ENCODE results near the gene ARID4A. TPM values are rescaled to one million over a fixed set of nuclear protein-coding genes. Genes with fewer than 3 reads are reported as not detected.
"Not testable (repeated sequence)": the region's sequence is repeated elsewhere in the genome, so short reads cannot be mapped to it uniquely, and the experiment has no call there.

The ARID4A gene
- total RNA-seq, 4 donors from 2014 or later: 9.9 to 19.3 (median 13.4) TPM

GRCh38 chr14:58341152-58341748 is 42.9 kb downstream of the ARID4A start:
- H3K36me3 ChIP-seq: peaks cover 0 to 84% (median under 1%) of the 10 kb centered on the region in 3 donors

DNA sequence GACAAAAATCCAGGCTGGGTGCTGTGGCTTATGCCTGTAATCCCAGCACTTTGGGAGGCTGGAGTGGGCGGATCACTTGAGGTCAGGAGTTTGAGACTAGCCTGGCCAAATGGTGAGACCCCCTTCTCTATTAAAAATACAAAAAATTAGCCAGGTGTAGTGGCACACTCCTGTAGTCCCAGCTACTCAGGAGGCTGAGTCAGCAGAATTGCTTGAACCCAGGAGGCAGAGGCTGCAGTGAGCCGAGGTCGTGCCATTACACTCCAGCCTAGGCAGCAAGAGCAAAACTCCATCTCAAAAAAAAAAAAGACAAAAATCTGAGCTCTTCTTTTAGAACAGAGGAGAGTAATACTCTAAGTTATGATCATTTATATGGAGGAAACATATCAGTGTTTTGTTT is 45.2 kb downstream of the ARID4A start:
- H3K27ac ChIP-seq; H3K4me3 ChIP-seq; H3K4me1 ChIP-seq; H3K9me3 ChIP-seq; DNase-seq; intact Hi-C loops (cut with DNase I); H3K27me3 ChIP-seq: not testable (repeated sequence)
- 86 to 94% methylated on average over 3 of the region's 3 CpGs for WGBS, 2 donors
- H3K36me3 ChIP-seq: peaks cover 4 to 87% (median 5%) of the 10 kb centered on the region in 3 donors

More at GRCh38 chr14:58341152-58341748, 42.9 kb downstream of the ARID4A start:
- H3K9me3 ChIP-seq: no peaks in the 10 kb centered on the region
- intact Hi-C loops (cut with DNase I): no loop called here
- H3K4me1 ChIP-seq: no peaks in the 10 kb centered on the region
- no peak overlapping the region for H3K27ac ChIP-seq
- DNase-seq: no peak
- 35 to 45% methylated on average over 4 of the region's 4 CpGs for WGBS, 2 donors
- no peaks in the 10 kb centered on the region for H3K27me3 ChIP-seq
- TF ChIP-seq POLR2A (IDR thresholded peaks at IDR 0.05): no peak
- TF ChIP-seq, protein P1, sequence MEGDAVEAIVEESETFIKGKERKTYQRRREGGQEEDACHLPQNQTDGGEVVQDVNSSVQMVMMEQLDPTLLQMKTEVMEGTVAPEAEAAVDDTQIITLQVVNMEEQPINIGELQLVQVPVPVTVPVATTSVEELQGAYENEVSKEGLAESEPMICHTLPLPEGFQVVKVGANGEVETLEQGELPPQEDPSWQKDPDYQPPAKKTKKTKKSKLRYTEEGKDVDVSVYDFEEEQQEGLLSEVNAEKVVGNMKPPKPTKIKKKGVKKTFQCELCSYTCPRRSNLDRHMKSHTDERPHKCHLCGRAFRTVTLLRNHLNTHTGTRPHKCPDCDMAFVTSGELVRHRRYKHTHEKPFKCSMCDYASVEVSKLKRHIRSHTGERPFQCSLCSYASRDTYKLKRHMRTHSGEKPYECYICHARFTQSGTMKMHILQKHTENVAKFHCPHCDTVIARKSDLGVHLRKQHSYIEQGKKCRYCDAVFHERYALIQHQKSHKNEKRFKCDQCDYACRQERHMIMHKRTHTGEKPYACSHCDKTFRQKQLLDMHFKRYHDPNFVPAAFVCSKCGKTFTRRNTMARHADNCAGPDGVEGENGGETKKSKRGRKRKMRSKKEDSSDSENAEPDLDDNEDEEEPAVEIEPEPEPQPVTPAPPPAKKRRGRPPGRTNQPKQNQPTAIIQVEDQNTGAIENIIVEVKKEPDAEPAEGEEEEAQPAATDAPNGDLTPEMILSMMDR (IDR thresholded peaks at IDR 0.05): no peak
- no peak overlapping the region for H3K4me3 ChIP-seq

- Histone ChIP-seq H3K4me3 (peak overlapping the region in 1 of 4 donors; percentile 37), H3K4me1 (peaks cover 0 to 14% (median 0%) of the 10 kb centered on the region in 3 donors), H3K27me3 (no peaks in the 10 kb centered on the region), H3K36me3 (peaks cover 5 to 93% (median 8%) of the 10 kb centered on the region in 3 donors), H3K9me3 (no peaks in the 10 kb centered on the region), H3K27ac (peak overlapping the region in 2 of 4 donors; percentile 9 to 36)
- intact Hi-C loops (cut with DNase I): no loop called here
- DNase-seq: no peak
- TF ChIP-seq POLR2A (IDR thresholded peaks at IDR 0.05): no peak
- TF ChIP-seq, protein P1 (IDR thresholded peaks at IDR 0.05): no peak
- WGBS, 2 donors: 56 to 65% methylated on average over 4 of the region's 4 CpGs
Measured at GRCh38 chr14:58353516-58354299, 55.4 kb downstream of the ARID4A start.

GRCh38 chr14:58354808-58355207 is 56.5 kb downstream of the ARID4A start:
- TF ChIP-seq, protein P1 (IDR thresholded peaks at IDR 0.05): no peak
- TF ChIP-seq POLR2A (IDR thresholded peaks at IDR 0.05): no peak
- peaks cover 0 to 14% (median 0%) of the 10 kb centered on the region in 3 donors for H3K4me1 ChIP-seq
- no peaks in the 10 kb centered on the region for H3K27me3 ChIP-seq
- no peaks in the 10 kb centered on the region for H3K9me3 ChIP-seq
- WGBS, 2 donors: 41 to 58% methylated on average over 2 of the region's 2 CpGs
- DNase-seq: no peak
- no peak overlapping the region for H3K4me3 ChIP-seq
- H3K27ac ChIP-seq: no peak overlapping the region
- intact Hi-C loops (cut with DNase I): no loop called here
- peaks cover 0 to 93% (median 11%) of the 10 kb centered on the region in 3 donors for H3K36me3 ChIP-seq

- Histone ChIP-seq H3K4me3 (no peak overlapping the region), H3K27ac (no peak overlapping the region), H3K9me3 (no peaks in the 10 kb centered on the region), H3K4me1 (peaks cover 0 to 14% (median 0%) of the 10 kb centered on the region in 3 donors), H3K36me3 (peaks cover 0 to 93% (median 11%) of the 10 kb centered on the region in 3 donors), H3K27me3 (no peaks in the 10 kb centered on the region)
- no peak for DNase-seq
- TF ChIP-seq, protein P1 (IDR thresholded peaks at IDR 0.05): no peak
- TF ChIP-seq POLR2A (IDR thresholded peaks at IDR 0.05): no peak
- intact Hi-C loops (cut with DNase I): no loop called here
- 81 to 82% methylated on average over 1 of the region's 1 CpG for WGBS, 2 donors
Measured at GRCh38 chr14:58356268-58356667, 57.9 kb downstream of the ARID4A start.

GRCh38 chr14:58362272-58362671 is 63.9 kb downstream of the ARID4A start:
- 100% methylated on average over 1 of the region's 1 CpG for WGBS, 2 donors
- H3K36me3 ChIP-seq: peaks cover 0 to 100% (median 12%) of the 10 kb centered on the region in 3 donors
- H3K4me3 ChIP-seq; H3K4me1 ChIP-seq; DNase-seq; intact Hi-C loops (cut with DNase I); H3K27ac ChIP-seq; H3K27me3 ChIP-seq; H3K9me3 ChIP-seq: not testable (repeated sequence)
